HG02938 (cell line): ENCODE measurements around the gene PDE1A.

Experiments
- ATAC-seq: cut with Tn5 transposase; IDR thresholded peaks from one replicate; pipeline ENCODE4 v1.9.1; 2021; ENCODE audit warnings: mild to moderate bottlenecking, moderate library complexity; ENCODE audit not compliant: unreplicated experiment

The PDE1A gene

DNA sequence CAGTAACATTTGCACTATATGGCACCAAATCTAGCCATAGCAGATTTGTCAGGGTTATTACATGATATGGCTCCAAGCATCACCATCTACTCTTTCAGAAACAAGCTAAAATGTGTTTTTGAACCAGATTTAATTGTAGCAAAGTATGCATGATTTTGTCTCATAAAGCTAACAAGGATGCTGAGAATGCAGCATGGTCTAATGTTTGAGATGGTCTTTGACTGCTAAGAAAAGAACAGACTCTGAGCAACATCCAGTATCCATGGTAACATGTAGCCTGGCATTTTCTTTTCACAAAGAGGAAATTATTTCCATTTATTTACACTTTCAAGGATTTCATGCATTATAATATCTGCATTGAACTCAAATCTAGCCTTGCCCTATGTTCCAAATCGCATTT is 206.5 kb downstream of the PDE1A start:
- no peak for ATAC-seq

DNA sequence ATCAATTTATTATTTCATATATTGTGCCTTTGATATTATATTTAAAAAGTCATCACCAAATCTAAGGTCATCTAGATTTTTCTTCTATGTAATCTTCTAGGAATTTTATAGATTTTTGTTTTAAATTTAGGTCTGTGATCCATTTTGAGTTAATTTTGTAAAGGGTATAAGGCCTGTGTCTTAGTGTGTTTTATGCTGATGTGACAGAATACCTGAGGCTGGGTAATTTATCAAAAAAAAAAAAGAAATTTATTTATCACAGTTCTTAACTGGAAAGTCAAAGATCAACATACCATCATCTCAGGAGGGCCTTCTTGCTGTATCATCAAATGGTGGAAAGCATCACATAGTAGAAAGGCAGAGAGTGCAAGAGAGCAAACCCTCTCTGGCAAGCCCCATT is 216.2 kb downstream of the PDE1A start:
- ATAC-seq = no peak

DNA sequence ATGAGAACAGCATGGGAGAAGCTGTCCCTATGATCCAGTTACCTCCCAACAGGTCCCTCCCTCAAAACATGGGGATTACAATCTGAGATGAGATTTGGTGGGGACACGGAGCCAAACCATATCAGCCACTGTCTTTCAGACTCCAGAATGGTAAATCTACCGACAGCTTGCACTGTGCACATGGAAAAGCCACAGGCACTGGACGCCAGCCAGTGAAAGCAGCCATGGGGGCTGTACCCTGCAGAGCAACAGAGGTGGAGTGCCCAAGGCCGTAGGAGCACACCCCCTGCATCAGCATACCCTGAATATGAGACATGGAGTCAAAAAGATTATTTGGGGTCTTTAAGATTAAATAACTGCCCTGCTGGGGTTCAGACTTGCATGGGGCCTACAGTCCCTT is 218.4 kb downstream of the PDE1A start:
- ATAC-seq = no peak

DNA sequence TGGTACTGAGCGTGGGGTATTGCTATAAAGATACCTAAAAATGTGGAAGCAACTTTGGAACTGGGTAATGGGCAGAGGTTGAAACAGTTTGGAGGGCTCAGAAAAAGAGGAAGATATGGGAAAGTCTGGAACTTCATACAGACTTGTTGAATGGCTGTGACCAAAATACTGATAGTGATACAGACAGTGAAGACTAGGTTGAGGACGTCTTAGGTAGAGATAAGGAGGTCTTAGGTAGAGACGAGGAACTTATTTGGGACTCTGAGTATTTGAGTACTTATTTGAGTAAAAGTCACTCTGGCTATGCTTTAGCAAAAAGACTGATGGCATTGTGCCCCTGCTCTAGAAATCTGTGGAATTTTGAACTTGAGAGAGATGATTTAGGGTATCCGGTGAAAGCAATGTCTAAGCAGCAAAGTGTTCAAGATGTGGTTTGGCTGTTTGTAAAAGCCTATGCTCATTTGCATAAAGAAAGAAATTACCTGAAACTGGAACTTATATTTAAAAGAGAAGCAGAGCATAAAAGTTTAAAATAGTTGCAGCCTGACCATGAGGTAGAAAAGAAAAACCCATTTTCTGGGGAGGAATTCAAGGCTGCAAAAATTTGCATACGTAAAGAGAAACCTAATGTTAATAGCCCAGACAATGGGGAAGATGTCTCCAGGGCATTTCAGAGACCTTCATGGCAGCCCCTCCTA is 219.6 kb downstream of the PDE1A start:
- peak; percentile 87 for ATAC-seq

DNA sequence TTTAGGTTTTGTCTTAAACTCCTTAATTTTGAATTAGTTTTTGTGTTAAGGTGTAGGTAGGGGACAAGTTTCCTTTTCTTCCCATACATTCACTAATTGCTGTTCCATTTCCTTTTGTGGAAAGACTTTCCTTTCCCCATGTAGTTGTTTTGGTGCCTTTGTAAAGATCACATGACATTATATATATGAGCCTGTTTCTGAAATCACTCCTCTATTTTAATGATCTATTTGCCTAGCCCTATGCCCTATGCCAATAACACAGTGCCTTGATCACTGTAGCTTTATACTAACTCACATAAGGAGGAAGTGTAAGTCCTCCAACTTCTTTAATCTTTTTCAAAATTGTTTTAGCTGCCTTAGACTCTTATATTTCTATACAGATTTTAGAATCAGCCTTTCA is 229.3 kb downstream of the PDE1A start:
- no peak for ATAC-seq

DNA sequence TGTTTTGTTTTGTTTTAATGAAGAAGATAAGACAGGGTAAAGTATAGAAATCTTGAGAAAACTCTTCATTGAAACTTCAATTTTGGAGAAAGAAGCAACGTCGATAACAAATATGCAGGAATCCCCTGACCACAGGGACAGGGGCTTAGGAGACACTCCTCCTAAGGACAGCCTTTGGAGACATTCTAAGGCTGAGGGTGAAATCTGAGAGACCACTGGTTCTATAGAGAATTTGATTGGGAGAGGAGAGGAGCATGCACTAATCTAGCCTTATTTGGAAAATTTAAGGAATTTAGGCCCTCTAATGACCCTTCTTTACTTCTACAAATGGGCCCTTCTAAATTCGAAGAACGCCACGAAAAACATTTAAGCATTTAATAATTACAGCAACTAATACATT is 233.5 kb downstream of the PDE1A start:
- no peak for ATAC-seq

DNA sequence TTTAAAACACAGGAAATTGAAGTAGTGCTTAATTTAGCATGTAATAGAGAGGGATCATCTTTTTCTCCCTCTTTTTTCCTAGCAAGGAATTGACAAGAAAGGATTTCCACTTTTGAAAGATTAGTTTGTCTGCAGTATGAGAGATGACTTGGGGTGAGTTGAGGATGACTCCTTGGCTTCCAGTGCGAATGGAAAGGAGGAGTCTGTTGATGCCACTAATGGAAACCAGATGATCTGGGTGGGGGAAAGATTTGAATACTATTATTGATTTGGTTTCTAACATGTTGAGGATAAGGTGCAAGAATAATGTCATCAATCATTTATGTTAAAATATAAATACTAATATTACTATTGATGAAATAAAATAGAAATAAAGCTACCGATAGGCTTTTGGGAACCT is 235.8 kb downstream of the PDE1A start:
- ATAC-seq = no peak

DNA sequence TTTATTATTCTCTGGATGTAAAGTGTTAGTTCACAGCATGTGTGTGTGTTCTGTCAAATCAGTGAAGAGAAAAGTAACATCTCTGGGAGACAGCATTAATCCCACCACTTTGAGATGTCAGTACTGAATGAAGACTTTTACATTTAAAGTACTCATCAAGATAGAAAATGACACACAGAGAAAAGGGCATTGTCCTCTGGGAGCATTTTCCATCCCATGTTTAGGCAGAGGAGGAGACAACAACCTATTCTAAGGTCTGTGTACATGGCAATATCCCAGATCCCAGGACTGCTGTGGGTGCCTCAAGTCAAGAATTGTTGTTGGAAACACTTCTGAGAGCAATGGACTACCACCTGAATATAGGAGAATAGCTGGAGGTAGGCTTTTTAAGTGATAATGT is 239.7 kb downstream of the PDE1A start:
- no peak for ATAC-seq

DNA sequence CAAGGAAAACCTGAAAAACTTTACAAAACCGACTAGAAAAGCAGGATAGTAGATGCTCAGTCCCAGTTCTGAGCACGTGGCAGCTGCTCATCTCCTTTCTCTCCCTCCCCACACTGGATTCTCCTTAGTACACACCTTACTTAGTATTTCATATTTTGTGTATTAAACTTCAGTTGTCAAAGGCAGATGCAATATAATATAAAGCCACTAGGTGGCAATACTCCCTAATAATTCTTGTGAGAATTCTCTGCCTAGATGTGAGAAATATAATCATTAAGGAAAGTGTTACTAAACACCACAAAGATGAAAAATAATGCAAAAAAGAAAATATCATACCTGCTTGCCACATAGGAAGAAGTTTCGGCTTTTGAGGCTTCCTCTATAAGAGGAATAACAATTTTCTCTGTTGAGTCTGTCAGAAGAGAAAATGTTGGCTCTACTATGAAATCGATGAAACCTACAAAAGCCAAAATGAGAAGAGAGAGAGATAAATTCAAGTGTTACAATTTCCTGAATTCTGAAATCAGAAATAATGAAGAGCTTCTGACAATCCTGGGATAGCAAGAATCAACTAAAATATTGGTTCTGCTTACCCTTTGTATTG is 240.6 kb downstream of the PDE1A start:
- ATAC-seq = peak; percentile 69

DNA sequence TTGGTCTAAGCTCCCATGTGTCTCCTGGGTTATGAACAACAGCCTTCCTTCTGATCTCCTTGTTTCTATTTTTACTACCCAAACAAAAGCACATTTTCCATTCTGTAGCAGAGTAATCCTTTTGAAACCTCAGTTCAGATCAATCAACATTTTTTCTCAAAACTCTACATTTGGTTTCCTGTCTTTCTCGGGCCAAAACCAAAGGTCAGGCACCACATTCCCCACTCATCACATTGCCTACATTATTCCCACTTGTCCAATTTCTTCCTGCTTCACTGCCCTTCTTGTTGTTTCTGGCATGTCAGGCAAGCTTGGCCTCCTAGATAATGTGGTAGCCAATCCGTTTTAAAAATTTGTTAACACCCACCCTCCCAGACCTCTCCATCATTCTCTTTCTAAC is 244.4 kb downstream of the PDE1A start:
- ATAC-seq = no peak

DNA sequence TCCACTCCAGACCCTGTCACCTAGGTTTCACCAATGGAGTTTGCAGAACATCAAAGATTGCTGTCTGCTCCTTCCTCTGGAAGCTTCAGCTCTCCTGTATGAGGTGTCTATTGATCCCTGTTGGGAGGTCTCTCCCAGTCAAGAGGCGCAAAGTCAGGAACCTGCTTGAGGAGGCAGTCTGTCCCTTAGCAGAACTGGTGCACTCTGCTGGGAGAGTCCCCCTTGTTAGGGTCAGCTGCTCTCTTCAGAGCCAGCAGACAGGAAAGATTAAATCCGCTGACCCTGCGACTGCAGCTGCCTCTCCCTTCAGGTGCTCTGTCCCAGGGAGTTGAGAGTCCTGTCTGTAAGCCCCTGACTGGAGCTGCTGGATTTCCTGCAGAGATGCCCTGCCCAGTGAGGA is 245.5 kb downstream of the PDE1A start:
- ATAC-seq = no peak

DNA sequence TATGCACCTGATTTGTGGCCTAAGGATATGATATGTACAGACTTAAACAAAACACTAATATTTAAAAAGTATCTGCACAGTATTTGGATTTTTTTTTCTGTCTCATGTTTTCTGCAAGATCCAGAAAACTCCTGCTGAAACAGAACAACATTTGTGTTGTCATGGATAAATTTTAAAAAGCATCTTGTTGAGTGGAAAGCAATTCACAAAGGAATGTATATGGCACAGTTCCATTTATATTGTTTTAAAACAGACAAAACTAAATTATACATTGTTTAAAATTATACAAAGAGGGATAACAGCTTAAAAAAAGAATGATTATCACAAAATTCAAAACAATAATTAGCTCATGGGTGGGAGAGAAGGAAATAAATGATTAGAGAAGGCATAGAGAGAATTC is 247.7 kb downstream of the PDE1A start:
- ATAC-seq = no peak

DNA sequence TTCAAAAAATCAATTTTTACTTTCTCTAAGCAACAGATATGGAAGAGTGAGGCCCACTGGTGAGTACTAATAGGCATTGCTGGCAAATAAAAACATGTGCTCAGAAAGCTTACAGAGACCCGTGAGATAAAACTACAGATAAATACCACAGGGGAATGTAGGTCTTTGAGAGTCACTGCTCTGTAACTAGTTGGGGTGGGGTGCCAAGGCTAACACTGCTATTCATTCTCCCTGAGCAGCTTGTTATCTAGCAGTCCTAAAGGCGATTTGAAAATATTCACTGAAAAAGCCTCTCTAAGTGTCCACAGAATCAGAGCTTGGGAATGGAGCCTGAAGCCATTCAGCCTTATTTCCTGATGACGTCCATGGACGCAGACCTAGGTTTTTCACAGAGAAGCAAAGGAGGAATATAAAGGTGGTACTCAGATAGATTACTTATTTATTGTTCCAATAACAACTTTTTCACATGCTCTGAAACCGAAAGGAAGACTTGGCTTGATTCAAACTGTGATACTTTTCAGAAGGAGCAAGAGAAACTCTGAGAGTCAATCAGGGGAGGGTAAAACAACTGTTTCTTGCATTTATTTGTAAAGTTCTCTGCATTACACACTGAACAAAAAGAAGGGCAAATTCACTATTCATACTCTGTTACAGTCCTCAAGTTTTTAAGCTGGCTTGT is 252.8 kb downstream of the PDE1A start:
- ATAC-seq = peak; percentile 77

DNA sequence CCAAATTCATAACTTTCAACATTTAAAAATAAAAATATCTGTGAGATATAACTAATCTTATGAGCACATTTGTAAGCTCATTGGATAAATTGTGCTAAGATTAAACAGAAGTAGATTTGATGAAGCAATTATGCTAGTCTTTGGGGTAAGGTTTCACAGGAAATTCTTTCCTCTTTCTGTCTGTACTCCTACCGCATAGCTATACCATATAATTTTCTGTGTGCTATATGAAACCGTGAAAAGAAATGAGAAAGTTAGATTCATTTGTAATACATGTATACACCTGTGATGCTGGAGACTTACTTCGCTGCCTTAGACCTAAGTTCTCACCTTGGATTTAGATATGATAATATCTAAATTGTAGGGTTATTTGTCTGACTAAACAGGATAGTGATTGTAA is 256.5 kb downstream of the PDE1A start:
- ATAC-seq = no peak

DNA sequence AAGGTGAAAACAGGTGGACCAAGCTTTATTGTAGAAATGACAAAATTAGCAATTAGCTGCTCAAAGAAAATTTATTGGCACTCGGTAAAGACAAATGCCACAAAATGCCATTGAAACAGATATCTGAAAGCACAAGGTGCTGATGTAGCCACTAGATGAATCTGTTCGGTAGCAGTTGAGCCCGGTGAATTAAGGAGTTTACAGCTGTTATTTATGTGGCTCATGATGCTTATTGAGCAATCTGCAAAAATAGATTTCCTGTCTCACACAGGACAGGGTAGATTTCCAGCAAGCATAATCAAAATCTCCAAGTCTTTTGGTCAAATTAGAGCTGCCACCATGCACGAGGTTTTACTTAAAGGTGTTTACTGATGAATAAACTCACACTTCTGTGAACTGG is 259.0 kb downstream of the PDE1A start:
- ATAC-seq = no peak

DNA sequence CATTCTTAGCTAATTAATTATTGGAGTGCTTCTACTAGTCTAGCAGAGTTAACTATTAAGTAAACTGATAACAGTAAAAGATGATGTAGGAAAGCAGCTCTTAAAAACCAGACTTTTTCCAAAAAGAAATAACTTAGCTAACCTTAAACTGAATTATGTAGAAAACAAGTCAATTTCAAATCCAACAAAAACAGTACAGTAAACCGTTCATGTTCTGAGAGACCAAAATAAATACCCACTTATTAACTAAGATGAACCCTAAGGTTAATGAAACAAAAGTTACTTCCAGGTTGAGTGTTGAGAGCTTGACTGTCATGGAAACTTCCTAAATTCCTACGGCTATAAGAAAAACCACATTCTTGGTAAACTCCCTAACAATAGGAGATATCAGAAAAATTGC is 260.0 kb downstream of the PDE1A start:
- ATAC-seq = no peak

DNA sequence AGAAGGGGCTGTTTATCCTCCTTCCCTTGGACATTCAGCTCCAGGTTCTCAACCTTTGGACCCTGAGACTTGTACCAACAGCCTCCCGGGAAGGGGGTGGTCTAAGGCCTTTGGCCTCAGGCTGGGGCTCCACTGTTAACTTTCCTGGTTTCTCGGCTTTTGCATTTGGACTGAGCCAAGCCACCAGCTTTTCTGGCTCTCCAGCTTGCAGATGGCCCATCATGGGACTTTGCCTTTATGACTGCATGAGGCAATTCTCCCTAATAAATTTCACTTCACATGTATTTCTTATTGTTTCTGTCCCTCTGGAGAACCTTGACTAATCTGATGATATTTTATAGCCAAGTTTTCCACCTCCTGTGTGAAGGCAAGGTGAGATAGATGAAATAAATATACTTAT is 260.4 kb downstream of the PDE1A start:
- no peak for ATAC-seq

DNA sequence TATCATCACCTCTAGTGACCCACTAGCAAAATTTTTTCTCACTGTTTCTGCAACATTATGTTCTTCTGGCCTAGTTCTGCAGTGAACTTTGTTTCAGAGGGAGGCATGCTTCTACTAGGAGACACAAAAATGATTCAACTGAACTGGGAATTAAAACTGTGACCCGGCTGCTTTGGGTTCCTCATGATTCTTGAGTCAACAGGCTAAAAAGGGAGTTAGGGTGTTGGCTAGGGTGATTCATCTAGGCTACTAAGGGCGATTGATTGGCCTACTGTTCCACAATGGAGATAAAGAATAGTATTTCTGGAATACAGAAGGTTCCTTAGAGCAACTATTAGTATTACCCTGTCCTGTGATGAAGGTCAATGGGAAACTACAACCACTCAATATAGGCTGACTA is 261.6 kb downstream of the PDE1A start:
- no peak for ATAC-seq

DNA sequence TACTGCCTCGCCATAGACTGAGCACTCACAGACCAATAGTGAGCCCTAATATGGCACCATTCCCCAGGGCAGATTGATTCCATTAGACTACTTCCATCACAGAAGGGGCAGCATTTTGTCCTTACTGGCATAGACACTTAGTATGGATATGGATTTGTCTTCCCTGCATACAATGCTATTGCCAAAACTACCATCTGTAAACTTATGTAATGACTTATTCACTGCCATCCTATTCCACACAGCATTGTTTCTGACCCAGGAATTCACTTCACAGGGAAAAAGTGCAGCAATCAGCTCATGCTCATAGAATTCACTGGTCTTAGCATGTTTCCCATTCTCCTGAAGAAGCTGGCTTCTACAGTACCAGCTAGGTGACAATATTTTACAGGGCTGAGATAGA is 262.1 kb downstream of the PDE1A start:
- no peak for ATAC-seq

DNA sequence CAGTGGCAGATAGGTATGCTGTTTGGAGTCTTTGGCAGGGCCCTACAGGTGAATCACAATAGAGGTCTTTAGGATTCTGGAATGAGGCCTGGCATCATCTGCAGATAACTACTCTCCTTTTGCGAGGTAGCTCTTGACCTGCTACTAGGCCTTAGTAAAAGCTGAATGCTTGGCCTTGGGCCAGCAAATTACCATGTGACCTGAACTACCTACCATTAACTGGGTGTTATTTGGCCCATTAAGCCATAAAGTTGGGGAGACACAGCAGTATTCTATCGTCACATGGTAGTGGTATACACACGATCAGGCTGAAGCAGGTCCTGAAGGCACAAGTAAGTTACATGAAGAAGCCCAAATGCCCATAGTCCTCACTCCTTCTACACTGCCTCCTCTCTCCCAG is 263.0 kb downstream of the PDE1A start:
- ATAC-seq = no peak

DNA sequence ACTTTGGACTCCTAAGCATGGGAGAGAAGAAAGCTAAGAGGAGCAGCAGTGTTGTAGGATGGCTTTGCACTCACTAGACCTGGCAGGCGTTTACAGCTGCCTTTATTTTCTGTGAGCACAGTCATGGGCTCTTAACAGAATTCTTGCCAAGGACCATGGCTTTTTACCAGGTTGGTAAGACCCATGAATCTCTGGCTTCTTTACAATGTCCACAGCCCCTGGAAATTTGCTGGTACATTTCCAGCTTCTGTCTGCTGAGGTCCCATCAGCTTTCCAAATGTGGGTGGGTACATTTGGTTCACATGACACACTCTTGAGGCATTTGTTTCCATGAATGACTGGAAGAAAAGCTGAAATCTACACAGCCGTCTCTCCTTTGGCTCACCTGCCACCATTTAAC is 278.5 kb downstream of the PDE1A start:
- ATAC-seq = no peak

DNA sequence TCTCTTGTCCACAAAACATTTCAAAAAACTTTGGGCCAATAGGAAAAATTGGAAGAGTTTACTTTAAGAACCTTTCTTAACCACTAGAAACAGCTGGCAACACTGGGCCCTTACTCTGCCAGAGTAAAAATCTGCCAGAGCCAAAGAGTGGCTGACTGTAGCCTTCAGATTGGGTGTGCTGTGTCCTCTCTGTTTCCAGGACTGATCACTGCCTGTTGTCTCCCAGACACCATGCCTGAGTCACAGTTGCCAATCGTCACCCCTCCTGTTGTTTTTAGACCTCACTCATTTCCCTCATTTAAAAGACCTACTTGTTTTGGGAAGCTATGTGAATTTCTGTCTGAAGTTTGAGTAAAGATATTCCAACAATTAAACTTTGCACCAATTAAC is 282.1 kb downstream of the PDE1A start:
- ATAC-seq = no peak
